K562 (cell line): ENCODE measurements around the gene DKC1. TPM values are rescaled to one million over a fixed set of nuclear protein-coding genes. Genes with fewer than 3 reads are reported as not detected.

ENCODE experiments used
- ATAC-seq: fragments of 200-7000 bp; cut with Tn5 transposase; 3 replicates; pipeline ENCODE4 v1.9.1; 2020; ENCODE audit warnings: moderate library complexity
- BruUV-seq: library from RNA; stranded (reverse); fragments of 400-500 nt; replicated peaks from 2 replicates; lab custom pipeline; 2021; lab: Mats Ljungman, UMichigan
- CTCF ChIA-PET: fragments of 300-600 bp; formaldehyde crosslinking; extraction: SDS; loops from one replicate; lab custom pipeline; 2021; ENCODE audit warnings: low intra/inter-chr PET ratio; lab: Yijun Ruan, JAX
- POLR2A ChIA-PET: fragments of 300-600, 350-650 bp; sonication (Branson Sonifier 250); formaldehyde crosslinking; extraction: SDS; loops from one replicate; lab custom pipeline; 2021; ENCODE audit warnings: antibody characterized with exemption, inconsistent platforms; lab: Yijun Ruan, JAX
- DNase-seq, 4 experiments: peaks; one replicate each; pipeline versions ENCODE4 v3.0.0 to v3.0.0-alpha.2; 2011 to 2018; ENCODE audit warnings: low spot score in 3 of 4, mixed read lengths in 3 of 4; ENCODE audit errors: extremely low read depth in 1 of 4
- FAIRE-seq: peaks from 2 replicates; lab custom pipeline; 2011; peaks lifted over from hg19 to GRCh38; lab: Jason Lieb, UNC
- H2AFZ ChIP-seq: 2 replicates; pipeline ENCODE4 v1.6.0; 2011; ENCODE audit warnings: low read depth, low read length, control low read depth, inconsistent platforms
- H3K27ac ChIP-seq: fragments of 200-600 bp; 3 replicates; pipeline ENCODE4 v1.8.0; 2011; ENCODE audit warnings: low read depth, mild to moderate bottlenecking, control low read depth, inconsistent platforms, low read length, moderate library complexity, mixed read lengths; ENCODE audit errors: extremely low read depth
- H3K27me3 ChIP-seq, 2 experiments: fragments of 300-600 bp in 1 of 2; 2 replicates in 1 of 2; 3 replicates in 1 of 2; pipeline versions ENCODE4 v1.6.0 to v1.8.0; 2011; ENCODE audit warnings: inconsistent platforms in 2 of 2, low read length in 2 of 2, mild to moderate bottlenecking in 1 of 2, mixed read lengths in 1 of 2, moderate library complexity in 1 of 2; ENCODE audit not compliant: control insufficient read depth in 2 of 2, insufficient read depth in 2 of 2
- H3K36me3 ChIP-seq: fragments of 300-600 bp; 3 replicates; pipeline ENCODE4 v1.8.0; 2011; ENCODE audit warnings: mild to moderate bottlenecking, low read length, inconsistent platforms; ENCODE audit not compliant: control insufficient read depth, insufficient read depth
- H3K4me1 ChIP-seq, 2 experiments: fragments of 200-600 bp in 1 of 2; replicated peaks in 1 of 2; 2 replicates in 1 of 2; 3 replicates in 1 of 2; pipeline versions ENCODE4 v1.5.1 to v1.8.0; 2011; ENCODE audit warnings: inconsistent platforms in 2 of 2, low read length in 2 of 2, mild to moderate bottlenecking in 1 of 2, mixed read lengths in 1 of 2, moderate library complexity in 1 of 2; ENCODE audit not compliant: control insufficient read depth in 2 of 2, insufficient read depth in 2 of 2
- H3K4me2 ChIP-seq: 2 replicates; pipeline ENCODE4 v1.6.1; 2011; ENCODE audit warnings: low read length, control low read depth, inconsistent platforms, mixed read lengths; ENCODE audit not compliant: insufficient read depth
- H3K4me3 ChIP-seq: fragments of 200-600 bp; sonication (generic), shearing (Covaris generic); 2 replicates; pipeline ENCODE4 v1.5.1; 2016; ENCODE audit warnings: control low read depth, inconsistent platforms
- H3K79me2 ChIP-seq: fragments of 200-600 bp; 3 replicates; pipeline ENCODE4 v1.8.0; 2011; ENCODE audit warnings: low read length, inconsistent platforms; ENCODE audit not compliant: control insufficient read depth, insufficient read depth
- H3K9ac ChIP-seq, 2 experiments: 2 replicates each; pipeline versions ENCODE4 v1.6.0 to v1.6.1; 2011; ENCODE audit warnings: low read depth in 2 of 2, low read length in 2 of 2, control low read depth in 1 of 2, inconsistent platforms in 1 of 2, mild to moderate bottlenecking in 1 of 2, mixed read lengths in 1 of 2; ENCODE audit not compliant: insufficient read depth in 1 of 2
- H3K9me1 ChIP-seq: one replicate; pipeline ENCODE4 v1.6.0; 2011; ENCODE audit warnings: inconsistent platforms, mild to moderate bottlenecking, low read length, moderate library complexity; ENCODE audit not compliant: control insufficient read depth, insufficient read depth
- H3K9me3 ChIP-seq: replicated peaks from 2 replicates; pipeline ENCODE4 v1.5.1; 2011; ENCODE audit warnings: low read depth, low read length, inconsistent platforms; ENCODE audit not compliant: control insufficient read depth, insufficient read depth
- H4K20me1 ChIP-seq: replicated peaks from 2 replicates; pipeline ENCODE4 v1.6.1; 2011; ENCODE audit warnings: low read length, inconsistent platforms, mixed read lengths; ENCODE audit not compliant: control insufficient read depth, insufficient read depth
- ARNT ChIP-seq, 2 experiments: fragments of 450-650 bp; IDR thresholded peaks; 2 replicates each; pipeline ENCODE4 v1.6.1; 2016; ENCODE audit warnings: mild to moderate bottlenecking in 1 of 2
- CXXC5 ChIP-seq: fragments of 250-450 bp; sonication (Bioruptor Pico); IDR thresholded peaks from 2 replicates; pipeline ENCODE4 v1.8.0; 2022; ENCODE audit warnings: inconsistent platforms, mild to moderate bottlenecking, moderate library complexity
- E2F6 ChIP-seq, 2 experiments: IDR thresholded peaks; 2 replicates each; pipeline ENCODE4 v1.6.1; 2011; ENCODE audit warnings: borderline replicate concordance in 1 of 2, control low read depth in 1 of 2, low read depth in 1 of 2, low read length in 1 of 2, mild to moderate bottlenecking in 1 of 2, mixed read lengths in 1 of 2, moderate library complexity in 1 of 2; ENCODE audit not compliant: insufficient read depth in 1 of 2, insufficient read length in 1 of 2, poor library complexity in 1 of 2, severe bottlenecking in 1 of 2; ENCODE audit errors: extremely low read depth in 1 of 2
- ELF1 ChIP-seq: fragments of 200-800 bp; sonication (Bioruptor generic); IDR thresholded peaks from 2 replicates; pipeline ENCODE4 v1.6.1; 2016; ENCODE audit warnings: missing genetic modification characterization, missing compliant biosample characterization
- HSF4 ChIP-seq: fragments of 250-450 bp; sonication (Bioruptor Pico); IDR thresholded peaks from 2 replicates; pipeline ENCODE4 v2.1.2; 2022; ENCODE audit warnings: mild to moderate bottlenecking, moderate library complexity, borderline replicate concordance
- LCOR ChIP-seq: sonication (generic); formaldehyde crosslinking; IDR thresholded peaks from 2 replicates; pipeline ENCODE4 v1.8.0; 2022; ENCODE audit warnings: mild to moderate bottlenecking, missing genetic modification reagents
- NBN ChIP-seq: fragments of 450-650 bp; IDR thresholded peaks from 2 replicates; pipeline ENCODE4 v1.6.1; 2016; ENCODE audit warnings: low read depth, mild to moderate bottlenecking
- NR2F6 ChIP-seq: fragments of 450-650 bp; formaldehyde crosslinking; IDR thresholded peaks from 2 replicates; pipeline ENCODE4 v1.4.0; 2020; ENCODE audit warnings: mild to moderate bottlenecking
- PKNOX1 ChIP-seq: fragments of 450-650 bp; IDR thresholded peaks from 2 replicates; pipeline ENCODE4 v1.6.1; 2016
- PRPF4 ChIP-seq: fragments of 200-400 bp; formaldehyde crosslinking; IDR thresholded peaks from one replicate; pipeline ENCODE4 v1.6.1; 2017; ENCODE audit warnings: low read length, low read depth, mild to moderate bottlenecking; ENCODE audit not compliant: insufficient read depth, poor library complexity, severe bottlenecking
- RCOR1 ChIP-seq, 2 experiments: IDR thresholded peaks; 2 replicates each; pipeline ENCODE4 v1.6.1; 2012; ENCODE audit warnings: low read depth in 2 of 2, low read length in 2 of 2, borderline replicate concordance in 1 of 2, improper control_type of control experiment in 1 of 2
- RUNX1 ChIP-seq: sonication (generic); IDR thresholded peaks from 2 replicates; pipeline ENCODE4 v1.6.1; 2016; ENCODE audit warnings: antibody characterized with exemption, low read depth
- TEAD4 ChIP-seq, 2 experiments: sonication (generic) in 1 of 2; formaldehyde crosslinking in 1 of 2; IDR thresholded peaks; 2 replicates each; pipeline versions ENCODE4 v1.6.1 to v1.8.0; 2012 to 2022; ENCODE audit warnings: borderline replicate concordance in 1 of 2, inconsistent platforms in 1 of 2, low read length in 1 of 2, mild to moderate bottlenecking in 1 of 2, missing genetic modification reagents in 1 of 2
- ZBTB12 ChIP-seq: fragments of 250-450 bp; sonication (Bioruptor Pico); IDR thresholded peaks from 2 replicates; pipeline ENCODE4 v1.4.0; 2020
- ZBTB7A ChIP-seq: IDR thresholded peaks from 2 replicates; pipeline ENCODE4 v1.6.1; 2011; ENCODE audit warnings: low read depth, mild to moderate bottlenecking, low read length, moderate library complexity, borderline replicate concordance; ENCODE audit not compliant: control insufficient read depth
- ZNF175 ChIP-seq: fragments of 200-800 bp; sonication (Bioruptor generic); IDR thresholded peaks from 2 replicates; pipeline ENCODE4 v1.6.1; 2016; ENCODE audit warnings: low read depth, mild to moderate bottlenecking, missing genetic modification characterization, missing compliant biosample characterization
- WGBS: fragments of 100-300 bp; shearing (Covaris generic); methylation state at CpG from one replicate; pipeline ENCODE4 v1.1.6; 2016; ENCODE audit warnings: low coverage, mixed read lengths; ENCODE audit not compliant: insufficient coverage; ENCODE audit errors: missing lambda C conversion rate; 5-methylcytosine and 5-hydroxymethylcytosine counted together
- in situ Hi-C: fragments of 300-500 bp; cut with MboI; formaldehyde crosslinking; loops from 4 replicates; pipeline ENCODE4 v1.15.0; 2018; ENCODE audit warnings: inconsistent platforms, mixed read lengths
- intact Hi-C: fragments of 100-400 bp; cut with micrococcal nuclease; formaldehyde crosslinking; loops from 2 replicates; pipeline ENCODE4 v1.14.2; 2022
- polyA plus RNA-seq, 8 experiments: library from polyadenylated mRNA; depleted of rRNA in 4 of 8; stranded (reverse) in 5 of 8; unstranded in 3 of 8; fragments of >200 nt; fragmentation: Nextera tagmentation in 2 of 8; fragmentation: Illumina TruSeq in 1 of 8; extraction: Ambion mirVana in 2 of 8; extraction: Trizol in 1 of 8; gene quantifications; 2 replicates each; pipeline versions ENCODE4 v1.2.1 to v1.2.3, GENCODE V29; 2011 to 2014; ENCODE audit warnings: inconsistent platforms in 1 of 8, missing spikeins in 1 of 8
- total RNA-seq, 7 experiments: library from RNA; depleted of rRNA in 6 of 7; stranded (reverse); fragments of >200 nt in 6 of 7; fragmentation: Illumina TruSeq in 2 of 7; extraction: Trizol in 2 of 7; gene quantifications; 2 replicates each; pipeline versions ENCODE4 v1.2.1 to v1.2.3, GENCODE V29; 2011 to 2021; ENCODE audit warnings: low replicate concordance in 1 of 7

Gene DKC1
- total and polyA plus RNA-seq, 9 of the 15 experiments (the other 6 are each of a cell fraction or from before 2014, with no cell fraction given), result 205 to 313 (median 219) TPM

- peaks cover 20 to 28% of the 10 kb centered on the region in 2 experiments for H3K4me1 ChIP-seq
- DNase-seq (peak; percentile 51 to 89 (median 68)), ATAC-seq (peak; percentile 92), FAIRE-seq (peak; percentile 92)
- WGBS, result 0% methylated on average over 7 of the region's 7 CpGs
- intact Hi-C loops, result loop anchor here (2.0 kb wide), 1 partner anchor 31 kb away; no protein-coding TSS in a partner anchor
- no peak overlapping the region for H3K4me3 ChIP-seq
- H3K9ac ChIP-seq, result peak overlapping the region; percentile 60 to 61; a peak in 3 of 4 replicates
- in situ Hi-C loops, result no loop called here
- H3K27ac ChIP-seq, result peak overlapping the region; percentile 89
- 0 out of 2 replicates have a peak, but pooled peaks cover 8% of the 10 kb centered on the region for H4K20me1 ChIP-seq
- no peaks in the 10 kb centered on the region for H3K27me3 ChIP-seq
- ChIA-PET CTCF (no interaction called here), POLR2A (interaction anchor here (0.5 to 1.0 kb wide), 4 partner anchors 20 to 317 kb away, joined by 3 to 4 read pairs (median 4); no protein-coding TSS in a partner anchor)
- H3K79me2 ChIP-seq, result peaks cover 51% of the 10 kb centered on the region
- H3K36me3 ChIP-seq, result peaks cover 35% of the 10 kb centered on the region
- H3K9me1 ChIP-seq, result peaks cover 3% of the 10 kb centered on the region
- peak overlapping the region; percentile 71 for H3K4me2 ChIP-seq
- H3K9me3 ChIP-seq, result no peaks in the 10 kb centered on the region
- no TSS peak for BruUV-seq
- H2AFZ ChIP-seq, result peak overlapping the region; percentile 74
- TF ChIP-seq CXXC5 (CRISPR knock-in tag), result peak; percentile 44
- peak in 1 of 2 experiments; percentile 45 for TF ChIP-seq E2F6 (IDR thresholded peaks at IDR 0.05; ENCODE audit: borderline replicate concordance in 1 of 2, extremely low read depth in 1 of 2, insufficient read depth in 1 of 2, insufficient read length in 1 of 2, low read depth in 1 of 2, low read length in 1 of 2, poor library complexity in 1 of 2, severe bottlenecking in 1 of 2)
- TF ChIP-seq ZBTB12 (CRISPR knock-in tag), result no peak
- no peak for TF ChIP-seq NR2F6
- TF ChIP-seq RUNX1, result peak; percentile 89
- TF ChIP-seq ARNT (IDR thresholded peaks at IDR 0.05), result 0 out of 4 replicates have a peak, but pooled peaks of 1 of the 2 experiments have one; percentile 33
- peak; percentile 97 for TF ChIP-seq PKNOX1
- TF ChIP-seq ZNF175 (CRISPR knock-in tag), result peak; percentile 70; the same call in 1 of the 2 replicates
- peak in 1 of 2 experiments; percentile 25; a peak in 1 of 4 replicates for TF ChIP-seq RCOR1 (IDR thresholded peaks at IDR 0.05; ENCODE audit: borderline replicate concordance in 1 of 2, low read depth in 2 of 2, low read length in 2 of 2)
- TF ChIP-seq ZBTB7A, result peak; percentile 74
- no peak for TF ChIP-seq PRPF4
- 0 out of 2 replicates have a peak, but pooled peaks have one; percentile 18 for TF ChIP-seq LCOR (CRISPR knock-in tag)
- TF ChIP-seq TEAD4 (IDR thresholded peaks at IDR 0.05; ENCODE audit: low read length), result peak; percentile 48; the same call in 1 of the 2 replicates
- TF ChIP-seq TEAD4 (CRISPR knock-in tag; IDR thresholded peaks at IDR 0.05; ENCODE audit: borderline replicate concordance), result no peak
- TF ChIP-seq HSF4 (CRISPR knock-in tag), result no peak
- 0 out of 2 replicates have a peak, but pooled peaks have one; percentile 38 for TF ChIP-seq NBN
- TF ChIP-seq ELF1 (tag), result peak; percentile 88
These were observed 44.8 kb upstream of the DKC1 start for GRCh38 chrX:154717824-154718223.
